Measurements from ENCODE around the gene CCDC188. TPM values are rescaled to one million over a fixed set of nuclear protein-coding genes. Genes with fewer than 3 reads are reported as not detected.

The CCDC188 gene
- total and polyA plus RNA-seq, 9 of the 15 experiments (the other 6 are each of a cell fraction or from before 2014, with no cell fraction given), result not detected

GRCh38 chr22:20132686-20133246 is 18.1 kb downstream of the CCDC188 start:
- no peaks in the 10 kb centered on the region for H3K9me3 ChIP-seq (replicated peaks; ENCODE audit: control insufficient read depth, insufficient read depth, low read depth, low read length)
- WGBS (ENCODE audit: insufficient coverage, low coverage, missing lambda C conversion rate), result 77% methylated on average over 16 of the region's 16 CpGs
- no peak for ATAC-seq
- peak overlapping the region; percentile 62 for H3K4me3 ChIP-seq
- POLR2A ChIA-PET, result no interaction called here
- H2AFZ ChIP-seq (ENCODE audit: low read depth, low read length), result 0 out of 2 replicates have a peak overlapping the region, but pooled peaks have one; percentile 54
- in situ Hi-C loops (cut with MboI), result no loop called here
- no TSS peak for BruUV-seq (replicated peaks)
- H3K4me1 ChIP-seq (replicated peaks in 1 of 2; ENCODE audit: control insufficient read depth in 2 of 2, insufficient read depth in 2 of 2, low read length in 2 of 2), result peaks cover 14 to 84% of the 10 kb centered on the region in 2 experiments
- H4K20me1 ChIP-seq (replicated peaks; ENCODE audit: control insufficient read depth, insufficient read depth, low read length), result peaks cover 72% of the 10 kb centered on the region
- H3K4me2 ChIP-seq (ENCODE audit: insufficient read depth, low read length), result peak overlapping the region; percentile 75
- no peaks in the 10 kb centered on the region for H3K27me3 ChIP-seq (ENCODE audit: control insufficient read depth in 2 of 2, insufficient read depth in 2 of 2, low read length in 2 of 2)
- H3K27ac ChIP-seq (ENCODE audit: extremely low read depth, low read depth, low read length), result no peak overlapping the region
- peaks cover 5% of the 10 kb centered on the region; the same call in 2 of the 3 replicates for H3K36me3 ChIP-seq (ENCODE audit: control insufficient read depth, insufficient read depth, low read length)
- peaks cover 21% of the 10 kb centered on the region for H3K79me2 ChIP-seq (ENCODE audit: control insufficient read depth, insufficient read depth, low read length)
- H3K9ac ChIP-seq (ENCODE audit: insufficient read depth in 1 of 2, low read depth in 2 of 2, low read length in 2 of 2), result peak overlapping the region; percentile 38 to 92; a peak in 3 of 4 replicates
- no peak for FAIRE-seq
- CTCF ChIA-PET (ENCODE audit: low intra/inter-chr PET ratio), result interaction anchor here (5.8 kb wide), 1 partner anchor 162 kb away, joined by 80 read pairs; no protein-coding TSS in a partner anchor
- intact Hi-C loops (cut with micrococcal nuclease), result no loop called here
- DNase-seq (ENCODE audit: extremely low read depth in 1 of 4, low spot score in 3 of 4), result no peak
- H3K9me1 ChIP-seq (ENCODE audit: control insufficient read depth, insufficient read depth, low read length), result peaks cover 9% of the 10 kb centered on the region
- TF ChIP-seq ETV5 (CRISPR knock-in tag; IDR thresholded peaks at IDR 0.05; ENCODE audit: low read depth) (no peak), BCL6 (CRISPR knock-in tag; IDR thresholded peaks at IDR 0.05) (no peak), SMAD4 (CRISPR knock-in tag; conservative IDR thresholded peaks at IDR 0.05) (no peak), ADNP (tag; IDR thresholded peaks at IDR 0.05) (no peak), RUNX1 (IDR thresholded peaks at IDR 0.05; ENCODE audit: low read depth) (no peak), TCF7L2 (IDR thresholded peaks at IDR 0.05; ENCODE audit: low read depth, low read length) (no peak), L3MBTL2 (IDR thresholded peaks at IDR 0.05) (peak; percentile 9; the same call in 1 of the 2 replicates), SUPT5H (IDR thresholded peaks at IDR 0.05) (no peak), RBFOX2 (IDR thresholded peaks at IDR 0.05; ENCODE audit: low read depth, low read length) (peak; percentile 36), RERE (CRISPR knock-in tag; IDR thresholded peaks at IDR 0.05; ENCODE audit: borderline replicate concordance) (no peak), THAP7 (CRISPR knock-in tag; IDR thresholded peaks at IDR 0.05) (no peak), ZNF584 (CRISPR knock-in tag; IDR thresholded peaks at IDR 0.05; ENCODE audit: low read depth) (no peak), OTX1 (CRISPR knock-in tag; IDR thresholded peaks at IDR 0.05) (no peak), EGR1 (conservative IDR thresholded peaks at IDR 0.05) (no peak), CBX1 (IDR thresholded peaks at IDR 0.05; ENCODE audit: low read depth) (0 out of 2 replicates have a peak, but pooled peaks have one; percentile 13), RB1 (IDR thresholded peaks at IDR 0.05; ENCODE audit: low read depth) (no peak), ZBTB26 (CRISPR knock-in tag; IDR thresholded peaks at IDR 0.05) (no peak)
